ENCODE data around the gene SEPTIN3.

DNA sequence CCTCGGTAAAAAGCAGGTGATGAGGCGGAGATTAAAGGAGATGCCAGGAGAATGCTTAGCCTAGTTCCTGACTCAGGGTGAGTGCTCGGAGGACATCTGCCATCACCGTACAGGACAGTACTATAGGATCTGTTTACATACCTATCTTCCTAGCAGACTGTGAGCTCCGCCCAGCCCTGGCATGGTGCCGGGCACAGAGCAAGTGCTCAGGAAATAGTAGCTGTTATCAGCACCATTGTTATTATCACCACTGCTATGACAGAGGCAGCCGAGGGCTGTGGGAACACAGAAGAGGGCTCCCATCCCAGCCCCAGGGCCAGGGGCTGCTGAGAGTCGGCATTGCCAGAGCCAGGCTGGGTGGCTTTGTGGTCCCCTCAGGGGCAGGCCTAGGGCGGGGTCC lies 642 bp upstream of the SEPTIN3 start:
- TF ChIP-seq, protein P1, sequence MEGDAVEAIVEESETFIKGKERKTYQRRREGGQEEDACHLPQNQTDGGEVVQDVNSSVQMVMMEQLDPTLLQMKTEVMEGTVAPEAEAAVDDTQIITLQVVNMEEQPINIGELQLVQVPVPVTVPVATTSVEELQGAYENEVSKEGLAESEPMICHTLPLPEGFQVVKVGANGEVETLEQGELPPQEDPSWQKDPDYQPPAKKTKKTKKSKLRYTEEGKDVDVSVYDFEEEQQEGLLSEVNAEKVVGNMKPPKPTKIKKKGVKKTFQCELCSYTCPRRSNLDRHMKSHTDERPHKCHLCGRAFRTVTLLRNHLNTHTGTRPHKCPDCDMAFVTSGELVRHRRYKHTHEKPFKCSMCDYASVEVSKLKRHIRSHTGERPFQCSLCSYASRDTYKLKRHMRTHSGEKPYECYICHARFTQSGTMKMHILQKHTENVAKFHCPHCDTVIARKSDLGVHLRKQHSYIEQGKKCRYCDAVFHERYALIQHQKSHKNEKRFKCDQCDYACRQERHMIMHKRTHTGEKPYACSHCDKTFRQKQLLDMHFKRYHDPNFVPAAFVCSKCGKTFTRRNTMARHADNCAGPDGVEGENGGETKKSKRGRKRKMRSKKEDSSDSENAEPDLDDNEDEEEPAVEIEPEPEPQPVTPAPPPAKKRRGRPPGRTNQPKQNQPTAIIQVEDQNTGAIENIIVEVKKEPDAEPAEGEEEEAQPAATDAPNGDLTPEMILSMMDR (IDR thresholded peaks at IDR 0.05): no peak
- no peak for TF ChIP-seq POLR2A (IDR thresholded peaks at IDR 0.05)

All from body of pancreas (tissue), 4 donors.